NB4 (cell line): ENCODE measurements around the gene EPAS1.

Experiments used
- POLR2A ChIP-seq: IDR thresholded peaks from 2 replicates; pipeline ENCODE4 v1.6.1; 2011; ENCODE audit warnings: mild to moderate bottlenecking; ENCODE audit not compliant: insufficient read length; ENCODE audit errors: extremely low read depth
- TF ChIP-seq, protein P1 (sequence below): IDR thresholded peaks from one replicate; pipeline ENCODE4 v1.5.1; 2012; ENCODE audit warnings: low read depth, low read length
- TF ChIP-seq, protein P2 (sequence below): IDR thresholded peaks from 2 replicates; pipeline ENCODE4 v1.6.1; 2011; ENCODE audit warnings: low read depth, low read length

- TF ChIP-seq, protein P1, sequence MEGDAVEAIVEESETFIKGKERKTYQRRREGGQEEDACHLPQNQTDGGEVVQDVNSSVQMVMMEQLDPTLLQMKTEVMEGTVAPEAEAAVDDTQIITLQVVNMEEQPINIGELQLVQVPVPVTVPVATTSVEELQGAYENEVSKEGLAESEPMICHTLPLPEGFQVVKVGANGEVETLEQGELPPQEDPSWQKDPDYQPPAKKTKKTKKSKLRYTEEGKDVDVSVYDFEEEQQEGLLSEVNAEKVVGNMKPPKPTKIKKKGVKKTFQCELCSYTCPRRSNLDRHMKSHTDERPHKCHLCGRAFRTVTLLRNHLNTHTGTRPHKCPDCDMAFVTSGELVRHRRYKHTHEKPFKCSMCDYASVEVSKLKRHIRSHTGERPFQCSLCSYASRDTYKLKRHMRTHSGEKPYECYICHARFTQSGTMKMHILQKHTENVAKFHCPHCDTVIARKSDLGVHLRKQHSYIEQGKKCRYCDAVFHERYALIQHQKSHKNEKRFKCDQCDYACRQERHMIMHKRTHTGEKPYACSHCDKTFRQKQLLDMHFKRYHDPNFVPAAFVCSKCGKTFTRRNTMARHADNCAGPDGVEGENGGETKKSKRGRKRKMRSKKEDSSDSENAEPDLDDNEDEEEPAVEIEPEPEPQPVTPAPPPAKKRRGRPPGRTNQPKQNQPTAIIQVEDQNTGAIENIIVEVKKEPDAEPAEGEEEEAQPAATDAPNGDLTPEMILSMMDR = no peak
- TF ChIP-seq, protein P2, sequence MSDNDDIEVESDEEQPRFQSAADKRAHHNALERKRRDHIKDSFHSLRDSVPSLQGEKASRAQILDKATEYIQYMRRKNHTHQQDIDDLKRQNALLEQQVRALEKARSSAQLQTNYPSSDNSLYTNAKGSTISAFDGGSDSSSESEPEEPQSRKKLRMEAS = no peak
- no peak for TF ChIP-seq POLR2A
These were observed 34.8 kb upstream of the EPAS1 start for GRCh38 chr2:46262248-46262938.
